ENCODE measurements around the gene HECTD4.

- TF ChIP-seq CTCF (conservative IDR thresholded peaks at IDR 0.05; ENCODE audit: low read depth, low read length) (no peak), EZH2 (IDR thresholded peaks at IDR 0.05; ENCODE audit: low read length, unreplicated experiment) (no peak), EZH2phosphoT487 (IDR thresholded peaks at IDR 0.05; ENCODE audit: borderline replicate concordance, low read length) (no peak)
Observed at GRCh38 chr12:112217647-112218046, 164.6 kb downstream of the HECTD4 start.

Data from PC-3 (cell line).